Fibroblast of skin of right biceps (primary cell): Measurements from ENCODE around the gene LMX1A.
A peak's percentile ranks its signal among the peaks of the same experiment; 100 is the strongest.

Experiments used
- DNase-seq: peaks from one replicate; pipeline ENCODE4 v3.0.0-alpha.2; 2013

The LMX1A gene

DNA sequence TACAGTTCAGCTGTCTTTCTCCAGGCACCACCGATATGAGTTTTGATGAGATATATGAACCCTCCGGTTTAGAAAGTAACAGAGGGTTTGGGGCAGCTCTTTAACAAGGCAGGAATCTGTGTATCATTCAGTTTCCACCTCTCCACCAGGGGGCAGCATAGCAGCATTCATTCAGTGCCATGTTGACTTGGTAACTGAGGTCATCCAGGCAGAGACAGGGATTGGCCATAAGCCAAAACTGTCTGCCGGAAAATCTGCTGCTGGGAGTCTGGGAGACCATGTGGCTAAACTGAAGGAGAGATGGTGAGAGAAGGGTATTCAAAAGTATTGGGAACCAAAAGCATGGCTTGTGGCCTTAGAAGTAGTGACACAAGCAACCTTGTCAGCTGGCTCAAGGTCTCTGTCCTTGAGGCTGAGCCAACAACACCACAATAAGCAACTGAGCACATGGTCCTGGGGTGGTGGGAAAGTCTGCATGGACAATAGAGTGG is 98.5 kb downstream of the LMX1A start:
- DNase-seq, result peak; percentile 63

DNA sequence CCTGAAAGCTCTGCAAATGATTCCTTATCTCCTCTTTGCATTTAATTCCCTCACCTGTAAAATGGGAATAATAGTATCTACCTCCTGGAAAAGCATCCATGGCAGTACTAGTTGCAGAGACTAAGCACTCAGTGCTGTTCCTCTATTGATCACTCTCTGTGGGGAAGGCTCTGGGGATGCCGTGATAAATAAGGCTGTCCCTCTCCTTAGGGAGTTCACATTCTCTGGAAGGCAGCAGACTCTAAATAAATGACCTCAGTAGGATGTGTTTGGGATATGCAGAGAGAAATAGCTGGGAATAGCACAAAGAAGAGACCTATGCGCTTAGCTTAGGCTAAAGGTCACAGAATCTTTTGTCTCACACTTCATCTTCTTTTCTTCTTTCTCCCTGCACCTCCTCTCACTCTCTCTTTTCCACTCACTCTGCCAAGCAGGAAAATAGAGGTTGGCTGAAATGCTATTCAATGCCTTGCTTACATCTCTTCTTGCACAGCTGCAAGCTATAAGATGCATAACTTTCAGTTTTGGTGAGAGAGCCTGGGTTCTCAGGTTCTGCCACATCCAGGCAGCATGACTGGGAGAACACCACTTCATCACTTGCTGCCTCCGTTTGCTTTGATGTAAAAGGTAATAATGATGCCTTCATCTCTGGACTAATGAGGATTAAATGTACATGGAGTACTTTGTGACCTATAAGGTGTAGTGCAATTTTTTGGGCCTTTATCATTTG is 101.5 kb downstream of the LMX1A start:
- no peak for DNase-seq

DNA sequence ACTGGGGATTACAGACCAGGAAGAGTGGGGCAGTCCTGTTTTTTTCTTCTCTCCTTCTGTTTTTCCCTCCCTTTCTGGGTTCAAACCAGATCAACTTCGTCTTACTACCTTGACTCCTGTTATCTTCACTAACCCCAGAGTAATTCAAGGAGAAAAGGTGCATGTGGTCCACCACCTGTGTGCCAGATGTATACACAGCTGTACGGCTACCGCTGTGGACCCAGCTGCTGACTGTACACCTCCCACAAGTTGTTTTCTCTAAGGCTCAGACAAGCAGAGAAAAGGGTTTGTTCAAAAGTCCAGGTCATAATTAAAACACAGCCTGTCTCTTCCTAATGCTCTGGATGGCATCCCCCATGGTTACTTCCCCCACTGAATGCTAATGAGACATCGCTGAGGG is 102.1 kb downstream of the LMX1A start:
- no peak for DNase-seq

DNA sequence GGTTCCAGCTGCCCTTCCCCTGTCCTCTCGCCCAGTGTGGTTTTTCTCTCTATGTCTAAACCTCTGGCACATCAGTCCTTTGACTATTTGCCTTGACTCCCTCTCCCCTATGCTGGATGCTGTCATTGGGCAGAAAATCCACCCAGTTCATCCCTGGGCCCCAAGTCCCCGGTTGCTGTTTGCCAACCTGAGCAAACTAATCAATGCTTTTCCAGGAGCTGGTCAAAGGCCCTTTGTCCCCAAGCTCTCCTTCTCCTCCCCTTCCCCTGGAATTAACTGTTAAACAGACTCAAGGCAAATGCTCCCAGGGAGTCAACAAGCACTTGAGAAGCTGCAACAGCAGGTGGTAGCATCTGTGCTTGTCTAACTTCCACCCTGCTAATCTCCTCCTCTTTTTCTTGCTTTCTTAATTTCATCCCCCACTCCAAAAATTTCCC is 102.7 kb downstream of the LMX1A start:
- DNase-seq, result no peak

DNA sequence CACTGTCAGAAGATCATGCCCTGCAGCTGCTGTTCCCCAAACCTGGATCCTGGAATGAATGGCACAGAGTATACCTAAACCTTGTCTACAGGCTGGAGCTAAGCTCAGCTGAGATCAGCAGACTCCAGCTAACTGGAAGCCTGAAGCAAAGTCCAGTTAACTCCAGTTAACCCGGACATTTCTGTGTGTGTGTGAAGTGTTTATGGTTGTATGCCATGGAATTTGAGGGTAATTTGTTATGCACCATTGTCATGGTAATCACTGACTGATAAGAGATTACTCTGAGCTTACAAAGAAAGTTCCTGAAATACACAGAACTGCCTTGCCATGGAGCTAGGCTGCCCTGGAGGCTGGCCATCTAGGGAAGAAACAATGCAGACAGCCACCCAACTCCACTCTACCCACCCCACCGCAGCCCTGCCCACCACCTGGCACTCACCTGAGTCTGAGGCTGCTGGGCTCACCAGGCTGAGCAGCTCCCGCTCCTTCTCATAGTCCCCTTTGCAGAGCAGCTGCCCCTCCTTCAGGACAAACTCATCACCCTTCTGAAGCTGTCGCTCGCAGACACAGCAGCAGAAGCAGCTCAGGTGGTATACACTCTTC is 107.4 kb downstream of the LMX1A start:
- DNase-seq, result no peak

DNA sequence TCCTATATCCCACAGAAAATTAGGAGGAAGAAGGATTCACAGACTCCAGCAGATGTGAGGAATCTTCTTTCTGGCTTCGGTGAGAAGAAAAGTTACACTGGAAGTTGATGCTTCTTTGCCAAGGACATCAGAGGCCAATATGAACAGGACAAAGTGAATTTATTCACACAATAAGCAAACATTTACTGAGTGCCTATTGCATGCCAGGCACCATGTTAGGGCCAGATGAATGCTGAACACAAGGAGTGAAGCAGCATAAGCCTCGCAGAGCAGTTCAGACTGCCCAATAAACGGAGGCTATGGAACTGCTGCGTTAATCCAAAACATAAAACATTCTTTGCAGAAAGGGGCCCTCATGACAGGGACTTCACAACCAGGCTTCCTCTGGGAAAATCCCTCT is 114.6 kb downstream of the LMX1A start:
- no peak for DNase-seq

DNA sequence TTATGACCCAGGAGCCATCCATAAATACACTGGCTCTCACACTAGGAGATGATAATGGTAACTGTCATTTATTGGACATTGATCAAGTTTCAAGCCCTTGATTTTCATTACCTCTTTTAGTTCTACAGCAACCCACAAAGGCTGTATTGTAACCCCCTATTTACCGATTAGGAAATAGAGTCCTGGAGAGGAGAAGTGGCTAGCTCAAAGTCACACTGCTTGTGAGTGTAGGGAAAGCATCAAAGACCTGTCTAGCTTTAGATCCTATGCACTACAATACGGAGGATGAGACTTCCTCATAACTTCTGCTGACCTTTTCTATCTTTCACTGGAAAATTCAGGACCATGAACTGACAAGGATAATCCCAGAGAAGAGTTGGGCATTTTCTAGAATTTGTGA is 115.2 kb downstream of the LMX1A start:
- no peak for DNase-seq

DNA sequence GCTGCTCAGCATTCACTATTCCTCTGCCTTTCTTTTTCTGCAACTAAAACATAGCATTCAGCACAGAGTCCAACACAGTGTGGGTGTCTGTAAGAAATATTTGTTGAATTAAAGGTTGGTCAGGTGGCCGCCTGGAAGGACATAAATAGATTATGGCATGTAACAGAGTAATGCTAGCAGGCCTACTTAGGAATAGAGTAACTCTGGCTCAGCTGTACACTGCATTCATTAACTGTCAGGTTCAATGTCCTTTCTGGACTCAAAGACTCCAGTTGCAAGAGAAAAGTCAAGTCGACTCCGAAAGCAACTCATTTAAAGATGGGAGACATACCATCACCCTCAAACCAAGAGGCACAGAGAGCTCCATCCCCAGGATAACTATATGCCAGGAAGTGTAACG is 116.0 kb downstream of the LMX1A start:
- no peak for DNase-seq

DNA sequence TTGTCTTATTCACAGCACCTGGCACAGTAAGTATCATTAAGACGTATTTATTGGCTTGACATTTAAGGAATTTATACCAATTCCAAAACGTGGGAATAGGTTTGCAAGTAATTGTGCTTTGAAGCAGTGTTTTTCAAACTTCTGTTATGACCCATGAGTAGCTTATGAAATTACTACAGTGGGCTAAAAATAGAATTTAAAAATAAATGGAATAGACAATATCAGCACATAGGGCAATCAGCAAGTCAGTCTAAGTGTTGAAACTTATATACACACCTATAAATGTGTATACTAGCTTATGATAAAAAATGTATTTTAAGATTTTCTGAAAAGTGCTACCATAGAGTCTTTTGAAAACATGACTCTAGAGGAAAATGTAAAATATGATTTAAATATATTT is 116.6 kb downstream of the LMX1A start:
- DNase-seq, result no peak

DNA sequence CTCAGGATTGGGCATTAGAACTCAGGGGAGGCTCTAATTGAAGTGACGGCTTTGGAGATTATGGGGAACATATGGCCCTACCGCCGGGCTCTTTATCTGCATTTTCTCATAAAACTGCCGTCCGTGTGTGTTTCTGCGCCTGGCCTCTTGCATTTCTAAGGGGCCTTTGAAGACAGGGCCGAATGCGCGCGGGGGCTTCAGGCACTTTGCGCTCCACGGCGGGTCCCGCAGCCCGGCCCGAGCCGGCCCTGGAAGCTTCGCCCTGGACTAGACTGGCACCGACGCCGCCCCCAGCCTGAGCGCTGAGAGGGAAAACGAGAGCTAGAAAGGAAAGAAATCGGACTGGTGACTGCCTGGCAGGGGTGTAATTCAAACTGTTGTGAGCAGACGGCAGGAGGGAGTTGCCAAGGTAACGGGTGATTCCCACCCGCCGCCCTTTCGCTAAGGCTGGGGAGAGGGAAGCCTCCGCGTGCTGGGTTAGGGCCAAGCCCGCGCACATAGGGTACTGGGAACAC is 120.7 kb downstream of the LMX1A start:
- DNase-seq, result no peak

DNA sequence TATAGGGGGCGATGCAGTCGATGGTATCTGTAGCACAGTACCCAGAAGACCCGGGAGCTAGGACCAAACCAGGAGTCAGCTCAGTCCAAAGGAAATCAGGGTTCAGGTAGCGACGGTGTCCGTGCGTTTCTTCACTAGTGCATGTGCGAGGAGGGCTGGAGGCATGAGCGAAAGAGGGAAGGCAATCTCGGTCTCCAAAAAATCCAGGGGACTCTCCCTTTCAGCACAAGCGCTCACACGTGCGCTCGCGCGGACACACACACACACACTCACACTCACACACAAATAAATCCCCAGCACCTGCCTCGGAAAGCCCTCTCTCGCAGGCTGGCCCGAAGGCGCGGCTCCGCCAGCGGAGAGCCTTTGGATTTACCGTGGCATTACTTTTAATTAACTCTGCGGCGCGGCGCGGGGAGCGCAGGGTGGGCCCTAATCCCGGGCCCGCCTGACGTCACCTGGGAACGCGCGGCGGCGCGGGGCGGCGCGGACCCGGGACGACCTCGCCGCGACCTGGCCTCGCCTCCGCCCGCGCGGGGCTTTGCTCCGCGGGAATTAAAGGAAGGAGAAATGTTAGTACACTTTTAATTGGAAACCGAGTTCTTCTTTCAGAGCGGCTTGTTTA is 121.2 kb downstream of the LMX1A start:
- DNase-seq, result no peak

DNA sequence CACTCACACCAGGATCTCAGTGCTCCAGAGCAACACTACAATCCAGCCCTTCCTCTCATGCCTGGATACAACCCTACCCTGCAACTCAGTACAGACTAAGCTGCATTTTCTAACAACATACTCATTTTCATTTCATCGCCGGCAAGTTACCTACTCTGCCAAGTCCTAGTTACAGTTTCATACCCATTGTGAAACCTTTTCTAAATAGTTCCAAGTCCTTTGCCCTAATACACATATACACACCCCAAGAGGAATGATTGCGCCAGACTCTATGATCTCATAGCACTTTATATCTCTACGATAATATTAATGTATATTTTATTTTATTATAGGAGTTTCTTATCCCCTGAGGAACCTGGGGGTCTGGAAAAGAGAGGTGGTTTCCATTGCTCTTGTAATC is 122.4 kb downstream of the LMX1A start:
- DNase-seq, result no peak

DNA sequence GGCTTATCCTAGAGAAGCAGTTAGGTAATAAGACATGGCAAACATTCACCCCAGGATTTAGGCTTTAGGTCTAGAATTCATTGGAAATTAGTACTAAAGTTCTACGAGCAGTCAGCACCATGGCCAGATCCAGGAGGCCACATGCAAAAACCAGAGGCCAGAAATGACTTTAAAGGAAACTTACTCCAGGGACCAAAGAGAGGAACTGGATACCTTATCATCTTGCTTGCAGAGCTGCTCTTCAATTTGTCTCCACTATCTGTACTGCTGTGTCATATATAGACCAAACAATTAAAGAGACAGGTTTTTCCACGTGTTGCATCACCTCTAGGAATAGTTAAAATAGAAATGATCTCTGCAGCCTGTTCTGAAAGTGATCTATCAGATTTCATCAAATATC is 127.8 kb downstream of the LMX1A start:
- DNase-seq, result peak; percentile 2

DNA sequence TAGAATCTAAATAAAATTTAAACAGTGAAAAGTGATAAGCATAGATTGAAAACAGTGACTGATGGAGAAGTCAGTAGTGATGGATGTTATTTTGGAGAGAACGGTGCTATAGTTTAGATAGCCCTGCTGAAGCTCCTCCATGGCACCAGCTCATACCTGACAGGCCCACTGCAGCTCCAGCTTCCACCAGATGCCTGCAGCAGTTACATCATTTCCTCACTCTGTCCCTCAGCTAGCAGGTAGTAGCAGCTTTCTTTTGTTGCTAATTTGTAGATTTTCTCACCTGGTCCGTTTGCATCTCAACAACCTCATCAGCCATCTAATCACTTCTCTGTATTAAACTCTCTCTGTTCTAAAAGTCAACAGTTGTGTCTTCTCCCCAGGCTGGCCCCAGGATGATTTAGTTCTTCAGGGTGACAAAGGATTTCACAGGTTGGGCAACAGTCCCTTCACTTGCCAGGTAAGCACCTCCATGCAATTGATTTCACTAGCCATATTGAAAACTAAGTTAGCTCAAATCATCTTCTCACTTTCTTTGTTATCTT is 128.3 kb downstream of the LMX1A start:
- DNase-seq, result no peak

DNA sequence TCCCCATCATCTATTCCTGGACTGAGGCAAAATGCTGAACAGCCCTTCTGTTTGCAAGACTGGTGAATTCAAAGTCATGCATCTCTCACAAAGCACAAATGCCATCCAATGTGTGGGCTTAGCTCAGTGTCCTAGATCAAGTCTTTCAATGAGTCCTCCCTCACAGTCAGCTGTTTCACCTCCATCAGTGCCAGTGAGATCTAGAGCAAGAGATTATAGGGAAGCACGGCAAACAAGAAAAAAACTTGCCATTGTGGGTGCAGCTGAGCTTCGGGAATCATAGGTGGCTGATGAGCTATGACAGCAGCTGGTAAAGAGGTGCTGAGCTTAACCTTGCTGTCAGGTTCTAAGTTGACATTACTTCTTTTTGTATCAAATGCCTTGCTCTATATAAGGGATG is 130.2 kb downstream of the LMX1A start:
- DNase-seq, result no peak

DNA sequence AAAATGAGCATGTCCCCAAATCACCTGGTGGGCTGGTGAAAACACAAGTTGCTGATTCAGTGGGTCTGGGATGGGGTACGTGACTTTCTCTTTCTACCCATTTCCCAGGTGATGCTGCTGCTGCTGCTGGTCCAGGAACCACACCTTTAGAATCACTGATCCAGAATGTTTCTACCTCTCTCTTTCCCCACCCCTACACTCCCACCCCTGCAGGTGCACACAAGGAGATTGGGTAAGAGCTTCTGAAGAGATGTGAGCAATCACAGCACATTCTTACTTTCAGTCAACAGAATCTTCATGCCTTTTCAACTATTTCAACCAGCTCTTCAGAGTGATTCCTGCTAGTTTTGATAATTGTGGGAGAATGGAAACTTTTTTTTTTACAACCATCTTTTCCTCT is 130.9 kb downstream of the LMX1A start:
- no peak for DNase-seq

DNA sequence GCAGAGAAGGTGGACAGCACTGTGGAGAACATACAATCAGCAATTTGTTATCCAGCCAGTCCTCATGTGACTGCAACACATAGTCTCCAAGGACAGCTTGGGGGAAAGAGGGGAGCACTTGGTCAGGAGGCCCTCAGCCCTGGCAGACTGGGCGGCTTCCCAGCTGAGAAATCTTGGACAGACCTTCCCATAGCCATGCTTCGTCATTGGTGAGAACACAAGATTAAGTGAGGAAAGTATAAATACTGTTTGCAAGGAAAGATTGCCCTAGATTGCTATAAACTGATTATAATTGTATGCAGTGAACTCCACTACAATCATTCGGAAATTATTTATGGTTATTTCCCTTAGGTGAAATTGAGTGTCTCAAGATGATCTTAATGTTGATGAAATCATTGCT is 131.5 kb downstream of the LMX1A start:
- DNase-seq, result no peak

DNA sequence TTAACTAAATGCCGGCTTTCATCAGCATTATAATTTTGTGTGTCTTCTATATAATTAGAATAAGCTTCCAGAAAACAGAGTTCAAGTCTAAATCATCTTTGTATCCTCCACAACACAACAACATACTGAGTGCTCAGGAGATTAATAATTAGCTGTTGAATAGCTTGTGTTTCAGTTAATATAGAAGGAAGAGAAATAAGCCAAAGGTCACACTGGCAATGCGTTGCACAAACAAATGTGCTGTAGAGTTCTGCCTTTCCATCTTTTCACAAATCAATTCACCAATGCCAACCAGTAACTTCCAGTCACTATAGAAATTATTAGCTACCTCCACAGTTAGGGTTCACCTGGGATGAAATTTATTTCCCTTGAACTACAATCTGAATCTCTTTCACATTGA is 132.0 kb downstream of the LMX1A start:
- no peak for DNase-seq

DNA sequence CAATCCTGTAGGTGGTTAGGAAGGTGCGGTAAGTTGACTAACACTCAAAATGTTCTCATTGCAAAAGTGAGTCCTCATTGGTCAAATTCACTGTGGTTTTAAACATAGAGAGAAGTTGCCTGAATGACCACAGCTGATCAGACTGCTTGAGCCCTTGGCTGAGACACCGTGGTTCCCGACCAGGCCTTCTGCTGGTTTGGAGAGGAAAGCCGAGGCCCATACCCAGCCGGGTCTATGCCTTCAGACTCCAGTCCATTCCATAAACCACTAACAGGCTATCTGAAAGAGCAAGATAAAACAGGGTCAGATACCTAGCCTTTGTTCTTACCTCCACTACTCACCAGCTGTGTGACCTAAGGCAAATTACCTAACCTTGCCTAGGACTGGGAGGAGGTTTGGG is 133.9 kb downstream of the LMX1A start:
- DNase-seq, result no peak

DNA sequence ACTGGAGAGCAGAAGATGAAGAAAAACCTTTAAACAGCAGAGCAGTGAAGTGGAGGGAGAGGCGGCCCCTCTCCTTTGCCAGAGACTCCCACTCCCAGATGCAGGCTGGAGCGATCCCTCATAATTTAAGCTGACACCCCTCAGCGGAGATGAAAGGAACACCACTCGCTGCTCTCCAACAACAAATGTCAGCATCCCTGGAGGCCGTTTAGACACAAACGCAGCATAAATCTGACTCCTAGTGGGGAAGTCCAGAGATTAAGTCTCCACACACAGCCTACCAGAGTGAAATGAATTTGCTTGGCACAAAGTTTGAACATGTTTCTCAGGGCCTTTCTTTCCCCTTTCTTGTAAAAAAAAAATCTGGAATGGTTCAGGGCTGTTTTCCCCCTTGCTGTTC is 137.8 kb downstream of the LMX1A start:
- no peak for DNase-seq

DNA sequence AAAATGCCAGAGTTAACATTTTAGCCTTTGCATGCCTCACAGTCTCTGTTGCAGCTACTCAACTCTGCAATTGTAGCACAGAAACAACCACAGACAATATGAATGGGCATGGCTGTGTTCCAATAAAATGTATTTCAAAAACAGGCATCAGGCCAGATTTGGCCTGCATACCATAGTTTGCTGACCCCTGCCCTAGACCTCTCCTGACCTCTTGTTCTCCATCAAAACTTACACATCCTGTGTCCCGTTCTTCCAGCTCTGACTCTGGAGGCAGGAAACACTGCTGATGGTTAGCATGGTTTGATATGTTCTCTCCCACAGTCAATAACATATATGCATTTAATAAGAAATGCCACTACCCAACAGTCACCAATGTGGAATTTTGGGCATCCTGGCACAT is 138.6 kb downstream of the LMX1A start:
- no peak for DNase-seq

DNA sequence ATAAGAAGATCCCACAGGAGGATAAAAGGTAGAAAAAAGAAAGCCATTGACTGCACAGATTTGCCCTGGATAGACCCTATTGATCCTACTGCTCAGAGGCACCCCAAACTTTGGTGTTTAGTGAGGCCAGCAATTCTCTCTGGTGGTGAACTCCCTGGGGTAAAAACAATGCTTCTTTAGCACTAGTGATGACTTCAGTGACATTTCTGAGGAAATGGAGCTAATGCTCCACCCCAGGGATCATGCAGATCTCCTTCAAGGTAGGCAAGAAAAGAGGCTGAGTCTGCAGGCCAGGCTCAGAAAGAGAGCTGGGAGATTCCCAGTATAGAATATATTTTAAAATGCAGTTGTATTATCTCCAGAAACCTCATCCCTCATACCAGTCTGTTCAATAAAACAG is 140.3 kb downstream of the LMX1A start:
- no peak for DNase-seq

DNA sequence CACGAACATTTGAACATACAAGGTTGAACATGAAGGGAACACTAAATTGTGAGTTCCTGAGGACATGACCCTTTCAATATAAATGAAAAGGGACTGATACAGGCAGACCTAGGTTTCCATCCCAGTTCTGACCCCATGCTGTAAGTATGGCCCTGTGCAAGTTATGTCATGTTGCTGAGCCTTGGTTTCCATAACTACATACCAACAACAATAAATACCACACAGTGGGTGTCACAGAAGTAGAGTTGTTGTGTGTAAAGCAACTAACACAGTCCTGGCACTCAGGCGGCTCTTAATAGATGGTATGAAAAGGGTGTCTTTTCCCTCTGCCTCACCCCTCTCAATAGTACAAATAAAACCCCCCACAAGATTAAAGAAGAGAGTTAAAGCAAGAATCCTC is 140.8 kb downstream of the LMX1A start:
- no peak for DNase-seq

DNA sequence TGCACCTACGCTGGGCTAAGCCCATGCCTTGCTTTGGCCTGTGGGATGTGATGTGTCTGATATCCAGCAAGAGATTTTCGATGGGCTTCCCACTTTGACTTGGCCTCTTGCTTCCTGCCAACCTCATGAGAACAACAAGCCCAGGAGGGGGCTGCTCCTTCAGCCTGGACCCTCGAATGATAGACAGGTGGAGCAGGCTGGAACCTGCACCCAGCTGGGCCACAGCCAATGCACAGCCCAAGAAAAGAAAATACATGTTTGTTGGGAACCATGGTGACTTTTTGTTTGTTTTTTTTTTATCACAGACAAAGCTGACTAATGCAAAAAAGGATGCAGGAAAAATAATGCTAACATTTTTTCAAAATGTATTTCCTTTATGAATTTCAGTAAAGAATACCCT is 144.3 kb downstream of the LMX1A start:
- DNase-seq, result no peak
